ENCODE measurements around the gene ARL8A.
"Not testable (repeated sequence)": the region's sequence is repeated elsewhere in the genome, so short reads cannot be mapped to it uniquely, and the experiment has no call there.

Gene ARL8A

GRCh38 chr1:202112859-202113689 lies 31.5 kb downstream of the ARL8A start:
- no peaks in the 10 kb centered on the region for H3K36me3 ChIP-seq (ENCODE audit: control insufficient read depth, insufficient read depth, low read length)
- no peaks in the 10 kb centered on the region for H3K4me1 ChIP-seq (ENCODE audit: control insufficient read depth, insufficient read depth, low read length, poor library complexity, severe bottlenecking)
- H3K27ac ChIP-seq (ENCODE audit: insufficient read depth, low read length, poor library complexity, severe bottlenecking), result no peak overlapping the region
- no peak for DNase-seq
- H3K4me3 ChIP-seq (ENCODE audit: insufficient read depth, low read depth, low read length, poor library complexity, severe bottlenecking), result no peak overlapping the region
- H3K27me3 ChIP-seq (replicated peaks; ENCODE audit: control insufficient read depth, insufficient read depth, low read length, poor library complexity, severe bottlenecking), result no peaks in the 10 kb centered on the region
- no peaks in the 10 kb centered on the region for H3K9me3 ChIP-seq (ENCODE audit: control insufficient read depth, low read length)

- not testable (repeated sequence) for H3K27ac ChIP-seq (ENCODE audit: insufficient read depth, low read length, poor library complexity, severe bottlenecking); H3K27me3 ChIP-seq (replicated peaks; ENCODE audit: control insufficient read depth, insufficient read depth, low read length, poor library complexity, severe bottlenecking); H3K4me3 ChIP-seq (ENCODE audit: insufficient read depth, low read depth, low read length, poor library complexity, severe bottlenecking); H3K4me1 ChIP-seq (ENCODE audit: control insufficient read depth, insufficient read depth, low read length, poor library complexity, severe bottlenecking); H3K36me3 ChIP-seq (ENCODE audit: control insufficient read depth, insufficient read depth, low read length); H3K9me3 ChIP-seq (ENCODE audit: control insufficient read depth, low read length); DNase-seq
Observed at GRCh38 chr1:202111589-202111988, 32.9 kb downstream of the ARL8A start.

- Histone ChIP-seq H3K4me1 (ENCODE audit: control insufficient read depth, insufficient read depth, low read length, poor library complexity, severe bottlenecking) (no peaks in the 10 kb centered on the region), H3K27me3 (replicated peaks; ENCODE audit: control insufficient read depth, insufficient read depth, low read length, poor library complexity, severe bottlenecking) (no peaks in the 10 kb centered on the region), H3K27ac (ENCODE audit: insufficient read depth, low read length, poor library complexity, severe bottlenecking) (no peak overlapping the region), H3K4me3 (ENCODE audit: insufficient read depth, low read depth, low read length, poor library complexity, severe bottlenecking) (no peak overlapping the region), H3K9me3 (ENCODE audit: control insufficient read depth, low read length) (no peaks in the 10 kb centered on the region), H3K36me3 (ENCODE audit: control insufficient read depth, insufficient read depth, low read length) (no peaks in the 10 kb centered on the region)
- no peak for DNase-seq
Observed at GRCh38 chr1:202110977-202111376, 33.6 kb downstream of the ARL8A start.

- Histone ChIP-seq H3K27ac (ENCODE audit: insufficient read depth, low read length, poor library complexity, severe bottlenecking) (no peak overlapping the region), H3K27me3 (replicated peaks; ENCODE audit: control insufficient read depth, insufficient read depth, low read length, poor library complexity, severe bottlenecking) (no peaks in the 10 kb centered on the region), H3K4me1 (ENCODE audit: control insufficient read depth, insufficient read depth, low read length, poor library complexity, severe bottlenecking) (no peaks in the 10 kb centered on the region), H3K36me3 (ENCODE audit: control insufficient read depth, insufficient read depth, low read length) (no peaks in the 10 kb centered on the region), H3K9me3 (ENCODE audit: control insufficient read depth, low read length) (no peaks in the 10 kb centered on the region), H3K4me3 (ENCODE audit: insufficient read depth, low read depth, low read length, poor library complexity, severe bottlenecking) (no peak overlapping the region)
- no peak for DNase-seq
Observed at GRCh38 chr1:202107801-202108731, 36.5 kb downstream of the ARL8A start.

- Histone ChIP-seq H3K4me1 (ENCODE audit: control insufficient read depth, insufficient read depth, low read length, poor library complexity, severe bottlenecking) (no peaks in the 10 kb centered on the region), H3K27ac (ENCODE audit: insufficient read depth, low read length, poor library complexity, severe bottlenecking) (no peak overlapping the region), H3K27me3 (replicated peaks; ENCODE audit: control insufficient read depth, insufficient read depth, low read length, poor library complexity, severe bottlenecking) (no peaks in the 10 kb centered on the region), H3K36me3 (ENCODE audit: control insufficient read depth, insufficient read depth, low read length) (no peaks in the 10 kb centered on the region), H3K9me3 (ENCODE audit: control insufficient read depth, low read length) (no peaks in the 10 kb centered on the region), H3K4me3 (ENCODE audit: insufficient read depth, low read depth, low read length, poor library complexity, severe bottlenecking) (no peak overlapping the region)
- no peak for DNase-seq
Observed at GRCh38 chr1:202107321-202107761, 37.2 kb downstream of the ARL8A start.

- Histone ChIP-seq H3K27ac (ENCODE audit: insufficient read depth, low read length, poor library complexity, severe bottlenecking) (no peak overlapping the region), H3K4me1 (ENCODE audit: control insufficient read depth, insufficient read depth, low read length, poor library complexity, severe bottlenecking) (no peaks in the 10 kb centered on the region), H3K36me3 (ENCODE audit: control insufficient read depth, insufficient read depth, low read length) (no peaks in the 10 kb centered on the region), H3K9me3 (ENCODE audit: control insufficient read depth, low read length) (no peaks in the 10 kb centered on the region), H3K4me3 (ENCODE audit: insufficient read depth, low read depth, low read length, poor library complexity, severe bottlenecking) (no peak overlapping the region), H3K27me3 (replicated peaks; ENCODE audit: control insufficient read depth, insufficient read depth, low read length, poor library complexity, severe bottlenecking) (no peaks in the 10 kb centered on the region)
- DNase-seq, result no peak
Observed at GRCh38 chr1:202106340-202107254, 37.9 kb downstream of the ARL8A start.

GRCh38 chr1:202105571-202106339 lies 38.8 kb downstream of the ARL8A start:
- no peak for DNase-seq
- H3K4me3 ChIP-seq (ENCODE audit: insufficient read depth, low read depth, low read length, poor library complexity, severe bottlenecking), result no peak overlapping the region
- no peaks in the 10 kb centered on the region for H3K9me3 ChIP-seq (ENCODE audit: control insufficient read depth, low read length)
- no peak overlapping the region for H3K27ac ChIP-seq (ENCODE audit: insufficient read depth, low read length, poor library complexity, severe bottlenecking)
- H3K4me1 ChIP-seq (ENCODE audit: control insufficient read depth, insufficient read depth, low read length, poor library complexity, severe bottlenecking), result no peaks in the 10 kb centered on the region
- no peaks in the 10 kb centered on the region for H3K36me3 ChIP-seq (ENCODE audit: control insufficient read depth, insufficient read depth, low read length)
- no peaks in the 10 kb centered on the region for H3K27me3 ChIP-seq (replicated peaks; ENCODE audit: control insufficient read depth, insufficient read depth, low read length, poor library complexity, severe bottlenecking)

- no peaks in the 10 kb centered on the region for H3K36me3 ChIP-seq (ENCODE audit: control insufficient read depth, insufficient read depth, low read length)
- no peak for DNase-seq
- H3K4me3 ChIP-seq (ENCODE audit: insufficient read depth, low read depth, low read length, poor library complexity, severe bottlenecking), result no peak overlapping the region
Observed at GRCh38 chr1:202104073-202104472, 40.5 kb downstream of the ARL8A start.

GRCh38 chr1:202101184-202101583 lies 43.4 kb downstream of the ARL8A start:
- no peaks in the 10 kb centered on the region for H3K4me1 ChIP-seq (ENCODE audit: control insufficient read depth, insufficient read depth, low read length, poor library complexity, severe bottlenecking)
- no peak overlapping the region for H3K27ac ChIP-seq (ENCODE audit: insufficient read depth, low read length, poor library complexity, severe bottlenecking)
- no peaks in the 10 kb centered on the region for H3K9me3 ChIP-seq (ENCODE audit: control insufficient read depth, low read length)
- no peaks in the 10 kb centered on the region for H3K36me3 ChIP-seq (ENCODE audit: control insufficient read depth, insufficient read depth, low read length)
- no peak overlapping the region for H3K4me3 ChIP-seq (ENCODE audit: insufficient read depth, low read depth, low read length, poor library complexity, severe bottlenecking)
- no peaks in the 10 kb centered on the region for H3K27me3 ChIP-seq (replicated peaks; ENCODE audit: control insufficient read depth, insufficient read depth, low read length, poor library complexity, severe bottlenecking)
- no peak for DNase-seq

More at GRCh38 chr1:202104073-202104472, 40.5 kb downstream of the ARL8A start:
- Histone ChIP-seq H3K4me1 (ENCODE audit: control insufficient read depth, insufficient read depth, low read length, poor library complexity, severe bottlenecking) (no peaks in the 10 kb centered on the region), H3K27ac (ENCODE audit: insufficient read depth, low read length, poor library complexity, severe bottlenecking) (no peak overlapping the region), H3K27me3 (replicated peaks; ENCODE audit: control insufficient read depth, insufficient read depth, low read length, poor library complexity, severe bottlenecking) (no peaks in the 10 kb centered on the region), H3K9me3 (ENCODE audit: control insufficient read depth, low read length) (no peaks in the 10 kb centered on the region)

Measured in effector memory CD4-positive, alpha-beta T cell (primary cell).